ENCODE data around the gene ZCCHC17. TPM values are rescaled to one million over a fixed set of nuclear protein-coding genes. Genes with fewer than 3 reads are reported as not detected.

ZCCHC17 gene
- total RNA-seq, 1 experiment from 2014 or later: 26.8 TPM

GRCh38 chr1:31376375-31377134 is 79.7 kb downstream of the ZCCHC17 start:
- Histone ChIP-seq H3K4me1 (replicated peaks; ENCODE audit: insufficient read depth) (peaks cover 13% of the 10 kb centered on the region), H3K27ac (no peak overlapping the region), H3F3A (ENCODE audit: insufficient read depth, low read depth) (peaks cover 3% of the 10 kb centered on the region; the same call in 1 of the 2 replicates), H3K27me3 (ENCODE audit: insufficient read depth, low read depth) (no peaks in the 10 kb centered on the region), H3K9me2 (ENCODE audit: insufficient read depth) (no peaks in the 10 kb centered on the region), H4K20me1 (ENCODE audit: insufficient read depth) (no peaks in the 10 kb centered on the region), H3K4me3 (no peak overlapping the region), H3K9me3 (ENCODE audit: insufficient read depth, low read depth) (no peaks in the 10 kb centered on the region), H3K4me2 (no peak overlapping the region), H2AFZ (no peak overlapping the region), H3K79me2 (ENCODE audit: low read depth) (no peaks in the 10 kb centered on the region), H3K36me3 (ENCODE audit: low read depth) (no peaks in the 10 kb centered on the region)
- POLR2A ChIA-PET (ENCODE audit: unreplicated experiment): no interaction called here
- BruUV-seq (replicated peaks): no TSS peak
- DNase-seq: no peak
- CTCF ChIA-PET: no interaction called here
- intact Hi-C loops (cut with micrococcal nuclease; ENCODE audit: unreplicated experiment): no loop called here
- TF ChIP-seq, protein P1, sequence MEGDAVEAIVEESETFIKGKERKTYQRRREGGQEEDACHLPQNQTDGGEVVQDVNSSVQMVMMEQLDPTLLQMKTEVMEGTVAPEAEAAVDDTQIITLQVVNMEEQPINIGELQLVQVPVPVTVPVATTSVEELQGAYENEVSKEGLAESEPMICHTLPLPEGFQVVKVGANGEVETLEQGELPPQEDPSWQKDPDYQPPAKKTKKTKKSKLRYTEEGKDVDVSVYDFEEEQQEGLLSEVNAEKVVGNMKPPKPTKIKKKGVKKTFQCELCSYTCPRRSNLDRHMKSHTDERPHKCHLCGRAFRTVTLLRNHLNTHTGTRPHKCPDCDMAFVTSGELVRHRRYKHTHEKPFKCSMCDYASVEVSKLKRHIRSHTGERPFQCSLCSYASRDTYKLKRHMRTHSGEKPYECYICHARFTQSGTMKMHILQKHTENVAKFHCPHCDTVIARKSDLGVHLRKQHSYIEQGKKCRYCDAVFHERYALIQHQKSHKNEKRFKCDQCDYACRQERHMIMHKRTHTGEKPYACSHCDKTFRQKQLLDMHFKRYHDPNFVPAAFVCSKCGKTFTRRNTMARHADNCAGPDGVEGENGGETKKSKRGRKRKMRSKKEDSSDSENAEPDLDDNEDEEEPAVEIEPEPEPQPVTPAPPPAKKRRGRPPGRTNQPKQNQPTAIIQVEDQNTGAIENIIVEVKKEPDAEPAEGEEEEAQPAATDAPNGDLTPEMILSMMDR (conservative IDR thresholded peaks at IDR 0.05): no peak
- no peak for TF ChIP-seq EZH2 (IDR thresholded peaks at IDR 0.05; ENCODE audit: low read depth)

DNA sequence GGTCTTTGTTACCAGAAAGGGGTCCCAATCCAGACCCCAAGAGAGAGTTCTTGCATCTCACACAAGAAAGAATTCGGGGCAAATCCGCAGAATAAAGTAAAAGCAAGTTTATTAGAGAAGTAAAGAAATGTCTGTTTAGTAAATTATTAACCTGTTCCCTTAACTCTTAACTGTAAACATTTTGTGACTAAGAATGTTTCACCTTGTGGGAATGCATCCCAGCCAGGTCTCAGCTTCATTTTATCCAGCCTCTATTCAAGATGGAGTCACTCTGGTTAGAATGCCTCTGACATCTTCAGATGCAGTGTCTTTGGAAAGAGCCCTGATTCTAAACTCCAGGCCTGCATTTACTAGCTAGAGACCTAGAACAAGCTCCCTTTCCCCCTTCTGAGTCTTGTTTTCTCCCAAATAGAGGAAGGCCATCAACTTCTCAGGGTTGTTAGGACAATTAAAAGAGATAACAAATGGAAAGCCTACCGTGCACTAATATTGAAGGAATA is 80.6 kb downstream of the ZCCHC17 start:
- DNase-seq: no peak
- no peak for TF ChIP-seq EZH2 (IDR thresholded peaks at IDR 0.05; ENCODE audit: low read depth)
- TF ChIP-seq, protein P1 (conservative IDR thresholded peaks at IDR 0.05): no peak
- H3K79me2 ChIP-seq (ENCODE audit: low read depth): no peaks in the 10 kb centered on the region
- intact Hi-C loops (cut with micrococcal nuclease; ENCODE audit: unreplicated experiment): no loop called here
- BruUV-seq (replicated peaks): no TSS peak
- H3K27ac ChIP-seq: no peak overlapping the region
- H3K4me2 ChIP-seq: no peak overlapping the region
- H2AFZ ChIP-seq: no peak overlapping the region
- CTCF ChIA-PET: no interaction called here
- H3K4me1 ChIP-seq (replicated peaks; ENCODE audit: insufficient read depth): peaks cover 22% of the 10 kb centered on the region
- no peaks in the 10 kb centered on the region for H3K9me2 ChIP-seq (ENCODE audit: insufficient read depth)
- peaks cover 3% of the 10 kb centered on the region; the same call in 1 of the 2 replicates for H3F3A ChIP-seq (ENCODE audit: insufficient read depth, low read depth)
- no peaks in the 10 kb centered on the region for H3K9me3 ChIP-seq (ENCODE audit: insufficient read depth, low read depth)
- H3K27me3 ChIP-seq (ENCODE audit: insufficient read depth, low read depth): no peaks in the 10 kb centered on the region
- POLR2A ChIA-PET (ENCODE audit: unreplicated experiment): no interaction called here
- H3K36me3 ChIP-seq (ENCODE audit: low read depth): no peaks in the 10 kb centered on the region
- no peak overlapping the region for H3K4me3 ChIP-seq
- no peaks in the 10 kb centered on the region for H4K20me1 ChIP-seq (ENCODE audit: insufficient read depth)

GRCh38 chr1:31378001-31378400 is 81.2 kb downstream of the ZCCHC17 start:
- POLR2A ChIA-PET (ENCODE audit: unreplicated experiment): no interaction called here
- Histone ChIP-seq H3K4me2 (no peak overlapping the region), H3K79me2 (ENCODE audit: low read depth) (no peaks in the 10 kb centered on the region), H3K36me3 (ENCODE audit: low read depth) (no peaks in the 10 kb centered on the region), H3K9me3 (ENCODE audit: insufficient read depth, low read depth) (no peaks in the 10 kb centered on the region), H3K9me2 (ENCODE audit: insufficient read depth) (no peaks in the 10 kb centered on the region), H2AFZ (no peak overlapping the region), H3K27me3 (ENCODE audit: insufficient read depth, low read depth) (no peaks in the 10 kb centered on the region), H3K27ac (no peak overlapping the region), H4K20me1 (ENCODE audit: insufficient read depth) (no peaks in the 10 kb centered on the region), H3K4me1 (replicated peaks; ENCODE audit: insufficient read depth) (peaks cover 25% of the 10 kb centered on the region), H3F3A (ENCODE audit: insufficient read depth, low read depth) (peaks cover 3% of the 10 kb centered on the region; the same call in 1 of the 2 replicates), H3K4me3 (no peak overlapping the region)
- intact Hi-C loops (cut with micrococcal nuclease; ENCODE audit: unreplicated experiment): no loop called here
- no peak for TF ChIP-seq EZH2 (IDR thresholded peaks at IDR 0.05; ENCODE audit: low read depth)
- TF ChIP-seq, protein P1 (conservative IDR thresholded peaks at IDR 0.05): no peak
- no peak for DNase-seq
- BruUV-seq (replicated peaks): no TSS peak
- CTCF ChIA-PET: no interaction called here

All from PC-9 (cell line).